Activated CD8-positive, alpha-beta memory T cell treated with anti-CD3 and anti-CD28 coated beads for 48 hours (primary cell): ENCODE results near the gene ZNF778.
A peak's percentile ranks its signal among the peaks of the same experiment; 100 is the strongest.

Experiments
- DNase-seq, 3 experiments: peaks; one replicate each; pipeline ENCODE4 v3.0.0-alpha.2; 2020; ENCODE audit warnings: low read depth in 2 of 3, low spot score in 2 of 3

The ZNF778 gene

GRCh38 chr16:89217388-89218191 is at the start of gene ZNF778:
Gene ZNF778 (plus strand): TSS chr16:89217703. CDS start chr16:89221128, 3,425 bp downstream.
- DNase-seq = peak; percentile 49 to 65 (median 63)

GRCh38 chr16:89168381-89169189 is 48.9 kb upstream of the ZNF778 start:
- DNase-seq = no peak

- no peak for DNase-seq
Measured at GRCh38 chr16:89169778-89170177, 47.7 kb upstream of the ZNF778 start.

GRCh38 chr16:89170346-89171215 is 46.9 kb upstream of the ZNF778 start:
- DNase-seq = no peak

- DNase-seq = peak; percentile 80 to 88 (median 81)
Measured at GRCh38 chr16:89171216-89172170, 46.0 kb upstream of the ZNF778 start, which contains the start of gene CDH15. Gene CDH15 (plus strand): TSS chr16:89171748. CDS start chr16:89171832, 84 bp downstream.

GRCh38 chr16:89172171-89172527 is 45.4 kb upstream of the ZNF778 start:
- DNase-seq = no peak

GRCh38 chr16:89172528-89173173 is 44.9 kb upstream of the ZNF778 start:
- DNase-seq = no peak

GRCh38 chr16:89173174-89173921 is 44.2 kb upstream of the ZNF778 start:
- no peak for DNase-seq

- no peak for DNase-seq
Measured at GRCh38 chr16:89174055-89174827, 43.3 kb upstream of the ZNF778 start.

- no peak for DNase-seq
Measured at GRCh38 chr16:89174877-89175276, 42.6 kb upstream of the ZNF778 start.

- no peak for DNase-seq
Measured at GRCh38 chr16:89175280-89176146, 42.0 kb upstream of the ZNF778 start.

- DNase-seq = no peak
Measured at GRCh38 chr16:89176147-89176690, 41.3 kb upstream of the ZNF778 start.

- DNase-seq = no peak
Measured at GRCh38 chr16:89176717-89177116, 40.8 kb upstream of the ZNF778 start.

- DNase-seq = no peak
Measured at GRCh38 chr16:89177501-89177900, 40.0 kb upstream of the ZNF778 start.

GRCh38 chr16:89178453-89179147 is 38.9 kb upstream of the ZNF778 start:
- no peak for DNase-seq

GRCh38 chr16:89179148-89179484 is 38.4 kb upstream of the ZNF778 start:
- DNase-seq = no peak
